Right lobe of liver (tissue), 6 donors: ENCODE data around the gene KRT16. TPM values are rescaled to one million over a fixed set of nuclear protein-coding genes. Genes with fewer than 3 reads are reported as not detected.
"Not testable (repeated sequence)": the region's sequence is repeated elsewhere in the genome, so short reads cannot be mapped to it uniquely, and the experiment has no call there.

Source experiments
- ATAC-seq, 4 donors: fragments of 200-7000 bp; cut with Tn5 transposase; one replicate each; pipeline ENCODE4 v1.9.1; 2020; ENCODE audit warnings: mild to moderate bottlenecking in 4 of 4, moderate library complexity in 4 of 4
- DNase-seq, 3 donors: peaks; one replicate each; pipeline ENCODE4 v3.0.0-alpha.2; 2020
- H3K27ac ChIP-seq, 3 donors: fragments of 200-600 bp; one replicate each; pipeline ENCODE4 v1.8.0; 2022
- H3K27me3 ChIP-seq, 2 donors: fragments of 200-600 bp; one replicate each; pipeline ENCODE4 v1.8.0; 2022
- H3K36me3 ChIP-seq, 4 donors: fragments of 200-600 bp; sonication (generic) in 1 of 4; one replicate each; pipeline versions ENCODE4 v1.5.1 to v1.8.0; 2017 to 2022; ENCODE audit warnings: control low read depth in 1 of 4
- H3K4me1 ChIP-seq, 4 donors: fragments of 200-600 bp; sonication (generic) in 1 of 4; one replicate each; pipeline versions ENCODE4 v1.5.1 to v1.8.0; 2017 to 2022; ENCODE audit warnings: control low read depth in 1 of 4
- H3K4me3 ChIP-seq, 3 donors: fragments of 200-600 bp; one replicate each; pipeline ENCODE4 v1.8.0; 2022
- H3K9me3 ChIP-seq, 4 donors: fragments of 200-600 bp; sonication (generic) in 1 of 4; one replicate each; pipeline versions ENCODE4 v1.5.1 to v1.8.0; 2017 to 2022; ENCODE audit warnings: control low read depth in 1 of 4
- CTCF ChIP-seq, 4 donors: fragments of 200-600 bp in 3 of 4; fragments of 450-650 bp in 1 of 4; IDR thresholded peaks; one replicate each; pipeline versions ENCODE4 v1.5.1 to v1.8.0; 2016 to 2022; ENCODE audit warnings: antibody characterized with exemption in 4 of 4, mild to moderate bottlenecking in 2 of 4
- POLR2A ChIP-seq: fragments of 450-650 bp; IDR thresholded peaks from one replicate; pipeline ENCODE4 v1.6.1; 2017; ENCODE audit warnings: antibody characterized with exemption, mild to moderate bottlenecking
- WGBS: methylation state at CpG from one replicate; pipeline ENCODE4 v1.1.6; 2018; ENCODE audit warnings: low coverage, low lambda C conversion rate; ENCODE audit not compliant: insufficient coverage; ENCODE audit errors: missing lambda C conversion rate; 5-methylcytosine and 5-hydroxymethylcytosine counted together
- intact Hi-C, 2 donors: fragments of 100-400 bp; cut with DNase I; formaldehyde crosslinking; loops; one replicate each; pipeline versions ENCODE4 v1.11.2 to v1.14.1; 2022
- total RNA-seq, 6 experiments: library from RNA; depleted of rRNA in 2 of 6; stranded (reverse); fragments of >200 nt in 2 of 6; fragmentation: NEBNext Ultra II Directional in 3 of 6; extraction: Animal tissue kit (Norgen Biotek cat#: 25700) in 3 of 6; gene quantifications; one replicate each; pipeline versions ENCODE4 v1.1.0 to v1.2.4, GENCODE V29; 2016 to 2023
- donor health status: DM: no; HTN: yes; CAD: no.
- donor health status: DM: no; HTN: no; CAD: no.
- donor health status: DM: no; HTN: no; CAD: no.
- donor health status: DM: no; HTN: yes; CAD: no.
- donor health status: DM: no; HTN: yes; CAD: no.

The KRT16 gene
- total RNA-seq, 6 experiments from 2014 or later = not detected

DNA sequence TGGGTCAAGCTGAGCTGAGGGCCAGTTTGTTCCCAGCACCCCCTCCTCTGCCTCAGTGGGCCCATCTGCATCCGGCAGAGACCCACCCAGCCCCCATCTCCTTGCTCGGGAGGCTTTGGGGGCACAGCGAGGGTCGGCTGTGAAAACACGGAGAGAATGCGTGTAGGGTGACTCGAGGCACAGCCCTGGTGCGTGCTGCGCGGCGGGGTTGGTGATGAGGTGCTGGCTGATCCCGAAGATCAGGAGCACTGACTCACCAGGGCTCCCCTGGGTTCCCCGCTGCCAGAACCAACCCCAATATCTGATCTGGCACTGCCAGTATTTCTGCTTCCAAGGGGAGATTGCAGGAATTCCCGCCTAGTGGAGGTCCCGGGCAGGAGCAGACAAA lies 19.3 kb upstream of the KRT16 start:
- no peak overlapping the region for H3K4me3 ChIP-seq
- 40% methylated on average over 2 of the region's 15 CpGs for WGBS
- no peaks in the 10 kb centered on the region for H3K27me3 ChIP-seq
- H3K4me1 ChIP-seq = no peaks in the 10 kb centered on the region
- no peak overlapping the region for H3K27ac ChIP-seq
- H3K36me3 ChIP-seq = no peaks in the 10 kb centered on the region
- intact Hi-C loops = no loop called here
- DNase-seq (no peak), ATAC-seq (no peak)
- H3K9me3 ChIP-seq = no peaks in the 10 kb centered on the region
- no peak for TF ChIP-seq CTCF (IDR thresholded peaks at IDR 0.05)
- no peak for TF ChIP-seq POLR2A

GRCh38 chr17:41631025-41631897 lies 18.7 kb upstream of the KRT16 start:
- no peak for ATAC-seq

GRCh38 chr17:41629826-41630670 lies 17.5 kb upstream of the KRT16 start:
- TF ChIP-seq POLR2A (no peak), CTCF (IDR thresholded peaks at IDR 0.05) (no peak)
- H3K9me3 ChIP-seq = no peaks in the 10 kb centered on the region
- 56% methylated on average over 7 of the region's 13 CpGs for WGBS
- H3K36me3 ChIP-seq = no peaks in the 10 kb centered on the region
- H3K27ac ChIP-seq = no peak overlapping the region
- H3K4me1 ChIP-seq = no peaks in the 10 kb centered on the region
- intact Hi-C loops = no loop called here
- H3K4me3 ChIP-seq = no peak overlapping the region
- DNase-seq (no peak), ATAC-seq (no peak)
- no peaks in the 10 kb centered on the region for H3K27me3 ChIP-seq

More at GRCh38 chr17:41631025-41631897, 18.7 kb upstream of the KRT16 start:
- no peak overlapping the region for H3K4me3 ChIP-seq
- WGBS = 61% methylated on average over 4 of the region's 8 CpGs
- no peak for TF ChIP-seq CTCF (IDR thresholded peaks at IDR 0.05)
- TF ChIP-seq POLR2A = no peak
- DNase-seq = no peak
- H3K4me1 ChIP-seq = no peaks in the 10 kb centered on the region
- intact Hi-C loops = no loop called here
- H3K36me3 ChIP-seq = no peaks in the 10 kb centered on the region
- H3K27me3 ChIP-seq = no peaks in the 10 kb centered on the region
- no peak overlapping the region for H3K27ac ChIP-seq
- no peaks in the 10 kb centered on the region for H3K9me3 ChIP-seq

DNA sequence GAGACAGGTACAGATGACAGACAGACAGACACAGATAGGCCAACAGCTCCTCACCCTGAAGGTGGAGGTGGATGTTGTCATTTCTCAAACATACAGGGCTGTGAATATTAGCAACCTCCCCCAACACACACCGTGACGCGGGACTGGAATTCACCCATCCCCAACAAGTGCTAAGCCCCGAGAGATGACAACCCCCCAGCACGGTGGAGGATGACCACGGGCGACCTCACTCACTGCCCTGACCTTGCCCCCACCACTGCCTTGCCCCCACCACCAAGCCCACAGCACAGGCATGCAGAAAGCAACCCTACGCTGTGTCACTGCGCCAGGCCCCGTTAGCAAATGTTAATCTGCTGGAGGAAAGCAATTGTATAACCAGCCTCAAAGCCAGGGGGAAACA lies 16.7 kb upstream of the KRT16 start:
- DNase-seq = no peak
- no peak for TF ChIP-seq CTCF (IDR thresholded peaks at IDR 0.05)
- no peak for TF ChIP-seq POLR2A
- H3K4me1 ChIP-seq = no peaks in the 10 kb centered on the region
- ATAC-seq = no peak
- WGBS = 77% methylated on average over 3 of the region's 10 CpGs
- H3K27me3 ChIP-seq = no peaks in the 10 kb centered on the region
- H3K27ac ChIP-seq = no peak overlapping the region
- H3K36me3 ChIP-seq = no peaks in the 10 kb centered on the region
- no peak overlapping the region for H3K4me3 ChIP-seq
- no peaks in the 10 kb centered on the region for H3K9me3 ChIP-seq
- intact Hi-C loops = no loop called here

GRCh38 chr17:41628621-41629255 lies 16.2 kb upstream of the KRT16 start:
- H3K9me3 ChIP-seq, H3K27ac ChIP-seq, H3K36me3 ChIP-seq, H3K4me1 ChIP-seq, H3K4me3 ChIP-seq, intact Hi-C loops, ATAC-seq, H3K27me3 ChIP-seq: not testable (repeated sequence)
- DNase-seq = peak in 1 of 3 donors; percentile 47
- WGBS = 82% methylated on average over 8 of the region's 11 CpGs

GRCh38 chr17:41628073-41628370 lies 15.5 kb upstream of the KRT16 start:
- H3K27me3 ChIP-seq, ATAC-seq, H3K36me3 ChIP-seq, H3K27ac ChIP-seq, DNase-seq, intact Hi-C loops, H3K9me3 ChIP-seq, H3K4me1 ChIP-seq, H3K4me3 ChIP-seq: not testable (repeated sequence)
- WGBS = no CpG with 5 or more reads among the region's 1 CpG
